Liver (tissue), 9 donors: ENCODE data around the gene RHEB. TPM values are rescaled to one million over a fixed set of nuclear protein-coding genes. Genes with fewer than 3 reads are reported as not detected.

Experiments
- DNase-seq: peaks from one replicate; pipeline ENCODE4 v3.0.0-alpha.2; 2017; ENCODE audit warnings: low spot score
- H3K27ac ChIP-seq, 2 donors: one replicate each; pipeline ENCODE4 v1.7.0; 2013; ENCODE audit warnings: inconsistent platforms in 2 of 2, low read length in 2 of 2, control low read depth in 1 of 2, low read depth in 1 of 2, mild to moderate bottlenecking in 1 of 2
- H3K27me3 ChIP-seq, 4 donors: one replicate each; pipeline versions ENCODE4 v1.6.1 to v1.7.0; 2013; ENCODE audit warnings: low read length in 3 of 4, inconsistent platforms in 1 of 4, mild to moderate bottlenecking in 1 of 4, moderate library complexity in 1 of 4; ENCODE audit not compliant: control insufficient read depth in 4 of 4, insufficient read depth in 4 of 4
- H3K36me3 ChIP-seq, 4 donors: one replicate each; pipeline versions ENCODE4 v1.6.1 to v1.7.0; 2013; ENCODE audit warnings: low read length in 3 of 4, mild to moderate bottlenecking in 3 of 4, low read depth in 1 of 4, moderate library complexity in 1 of 4; ENCODE audit not compliant: control insufficient read depth in 4 of 4, insufficient read depth in 3 of 4
- H3K4me1 ChIP-seq, 4 donors: one replicate each; pipeline versions ENCODE4 v1.6.1 to v1.7.0; 2013; ENCODE audit warnings: low read length in 3 of 4, mild to moderate bottlenecking in 3 of 4, moderate library complexity in 1 of 4; ENCODE audit not compliant: control insufficient read depth in 4 of 4, insufficient read depth in 4 of 4
- H3K4me3 ChIP-seq, 3 donors: one replicate each; pipeline versions ENCODE4 v1.6.1 to v1.7.0; 2013; ENCODE audit warnings: low read length in 3 of 3, control low read depth in 1 of 3, low read depth in 1 of 3, mild to moderate bottlenecking in 1 of 3
- H3K9ac ChIP-seq, 2 donors: one replicate each; pipeline ENCODE4 v1.7.0; 2013; ENCODE audit warnings: low read length in 2 of 2, mild to moderate bottlenecking in 2 of 2, moderate library complexity in 2 of 2, control low read depth in 1 of 2, low read depth in 1 of 2
- H3K9me3 ChIP-seq, 4 donors: one replicate each; pipeline versions ENCODE4 v1.6.1 to v1.7.0; 2013; ENCODE audit warnings: low read length in 3 of 4; ENCODE audit not compliant: control insufficient read depth in 4 of 4
- EGR1 ChIP-seq, 2 donors: IDR thresholded peaks; 2 replicates each; pipeline ENCODE4 v1.6.1; 2016 to 2018; ENCODE audit warnings: antibody characterized with exemption in 2 of 2, low read depth in 2 of 2
- FOXA1 ChIP-seq: IDR thresholded peaks from 2 replicates; pipeline ENCODE4 v1.6.1; 2016; ENCODE audit warnings: antibody characterized with exemption
- GABPA ChIP-seq, 2 donors: IDR thresholded peaks in 1 of 2; conservative IDR thresholded peaks in 1 of 2; 2 replicates each; pipeline ENCODE4 v1.6.1; 2016; ENCODE audit warnings: antibody characterized with exemption in 2 of 2, mild to moderate bottlenecking in 1 of 2, moderate library complexity in 1 of 2
- HNF4A ChIP-seq, 2 donors: conservative IDR thresholded peaks; 2 replicates each; pipeline ENCODE4 v1.6.1; 2016; ENCODE audit warnings: antibody characterized with exemption in 2 of 2, mild to moderate bottlenecking in 2 of 2
- HNF4G ChIP-seq: IDR thresholded peaks from 2 replicates; pipeline ENCODE4 v1.6.1; 2016; ENCODE audit warnings: antibody characterized with exemption
- JUND ChIP-seq, 2 donors: IDR thresholded peaks; 2 replicates each; pipeline ENCODE4 v1.6.1; 2016; ENCODE audit warnings: antibody characterized with exemption in 2 of 2
- NR2F2 ChIP-seq: IDR thresholded peaks from 2 replicates; pipeline ENCODE4 v1.6.1; 2016; ENCODE audit warnings: antibody characterized with exemption
- RAD21 ChIP-seq, 2 donors: IDR thresholded peaks; 2 replicates each; pipeline ENCODE4 v1.6.1; 2016; ENCODE audit warnings: antibody characterized with exemption in 2 of 2, mild to moderate bottlenecking in 2 of 2
- RXRA ChIP-seq, 2 donors: IDR thresholded peaks; 2 replicates each; pipeline ENCODE4 v1.6.1; 2017 to 2018; ENCODE audit warnings: antibody characterized with exemption in 2 of 2, mild to moderate bottlenecking in 1 of 2
- SP1 ChIP-seq: IDR thresholded peaks from 2 replicates; pipeline ENCODE4 v1.6.1; 2018; ENCODE audit warnings: antibody characterized with exemption, mild to moderate bottlenecking
- YY1 ChIP-seq: IDR thresholded peaks from 2 replicates; pipeline ENCODE4 v1.6.1; 2016; ENCODE audit warnings: antibody characterized with exemption, mild to moderate bottlenecking
- WGBS: extraction: QIAGEN DNeasy Blood & Tissue Kit; methylation state at CpG from one replicate; pipeline ENCODE4 v1.1.7; 2013; 5-methylcytosine and 5-hydroxymethylcytosine counted together
- polyA plus RNA-seq, 2 donors: library from polyadenylated mRNA; stranded (reverse) in 1 of 2; unstranded in 1 of 2; fragments of 200-250 nt in 1 of 2; fragments of >200 nt in 1 of 2; fragmentation: Nextera tagmentation in 1 of 2; extraction: Ambion mirVana in 1 of 2; gene quantifications; one replicate each; pipeline versions ENCODE4 v1.2.1 to v1.2.3, GENCODE V29; 2013 to 2015
- total RNA-seq, 2 donors: library from RNA; depleted of rRNA; stranded (reverse); fragments of >200 nt; gene quantifications; one replicate each; pipeline ENCODE4 v1.2.3, GENCODE V29; 2014
- TF ChIP-seq, protein P1 (sequence below): IDR thresholded peaks from 2 replicates; pipeline ENCODE4 v1.6.1; 2016; ENCODE audit warnings: antibody characterized with exemption
- TF ChIP-seq, protein P2 (sequence below): IDR thresholded peaks from 2 replicates; pipeline ENCODE4 v1.6.1; 2016; ENCODE audit warnings: antibody characterized with exemption
- TF ChIP-seq, protein P3 (sequence below): IDR thresholded peaks from 2 replicates; pipeline ENCODE4 v1.6.1; 2016; ENCODE audit warnings: antibody characterized with exemption, mild to moderate bottlenecking
- TF ChIP-seq, protein P4 (sequence below): IDR thresholded peaks from 2 replicates; pipeline ENCODE4 v1.6.1; 2016; ENCODE audit warnings: antibody characterized with exemption
- TF ChIP-seq, protein P5 (sequence below): fragments of 150-350 bp; IDR thresholded peaks from 2 replicates; pipeline ENCODE4 v1.5.1; 2017; ENCODE audit warnings: improper control_type of control experiment, low read depth, low read length; ENCODE audit not compliant: missing input control
- donor health status: healthy.
- donor health status: healthy.
- donor health status: healthy.
- donor health status: healthy.
- donor health status: healthy.

The RHEB gene
- total and polyA plus RNA-seq, 4 donors: 29.5 to 59.0 (median 36.5) TPM

DNA sequence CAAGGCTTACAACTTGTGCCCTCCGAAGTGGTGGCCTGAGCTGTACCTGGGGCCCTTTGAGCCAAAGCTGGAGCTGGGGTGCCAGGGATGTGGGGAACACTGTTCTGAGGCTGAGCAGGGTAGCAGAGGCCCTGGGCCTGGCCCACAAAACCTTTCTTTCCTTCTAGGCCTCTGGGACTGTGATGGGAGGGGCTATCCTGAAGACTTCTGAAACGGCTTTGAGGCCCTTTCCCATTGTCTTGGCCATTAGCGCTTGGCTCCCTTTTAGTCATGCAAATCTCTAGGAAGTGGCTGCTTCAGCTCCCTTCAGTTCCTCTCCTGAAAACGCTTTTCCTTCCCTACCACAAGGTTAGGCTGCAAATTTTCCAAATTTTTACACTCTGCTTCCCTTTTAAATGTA lies 62.9 kb downstream of the RHEB start (continued):
- TF ChIP-seq, protein P1, sequence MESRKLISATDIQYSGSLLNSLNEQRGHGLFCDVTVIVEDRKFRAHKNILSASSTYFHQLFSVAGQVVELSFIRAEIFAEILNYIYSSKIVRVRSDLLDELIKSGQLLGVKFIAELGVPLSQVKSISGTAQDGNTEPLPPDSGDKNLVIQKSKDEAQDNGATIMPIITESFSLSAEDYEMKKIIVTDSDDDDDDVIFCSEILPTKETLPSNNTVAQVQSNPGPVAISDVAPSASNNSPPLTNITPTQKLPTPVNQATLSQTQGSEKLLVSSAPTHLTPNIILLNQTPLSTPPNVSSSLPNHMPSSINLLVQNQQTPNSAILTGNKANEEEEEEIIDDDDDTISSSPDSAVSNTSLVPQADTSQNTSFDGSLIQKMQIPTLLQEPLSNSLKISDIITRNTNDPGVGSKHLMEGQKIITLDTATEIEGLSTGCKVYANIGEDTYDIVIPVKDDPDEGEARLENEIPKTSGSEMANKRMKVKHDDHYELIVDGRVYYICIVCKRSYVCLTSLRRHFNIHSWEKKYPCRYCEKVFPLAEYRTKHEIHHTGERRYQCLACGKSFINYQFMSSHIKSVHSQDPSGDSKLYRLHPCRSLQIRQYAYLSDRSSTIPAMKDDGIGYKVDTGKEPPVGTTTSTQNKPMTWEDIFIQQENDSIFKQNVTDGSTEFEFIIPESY: no peak
- TF ChIP-seq SP1: no peak
- no peak for TF ChIP-seq HNF4G

DNA sequence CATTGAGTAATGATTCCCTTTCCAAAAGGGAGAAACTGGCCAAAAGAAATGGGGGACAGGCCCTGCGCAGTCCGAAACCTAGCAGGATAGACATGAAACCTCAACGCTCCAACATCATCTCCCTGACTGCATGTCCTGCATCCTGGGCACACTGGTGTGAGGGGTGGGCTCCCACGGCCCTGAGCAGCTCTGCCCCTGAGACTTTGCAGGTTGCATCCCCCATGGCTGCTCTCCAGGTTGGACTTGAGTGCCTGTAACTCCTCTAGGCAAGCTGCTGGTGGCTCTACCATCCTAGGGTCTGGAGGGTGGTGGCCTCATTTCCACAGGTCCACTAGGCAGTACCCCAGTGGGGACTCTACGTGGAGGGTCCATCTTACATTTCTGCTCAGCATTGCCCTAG lies 63.4 kb downstream of the RHEB start:
- 97% methylated on average over 5 of the region's 5 CpGs for WGBS
- H3K9me3 ChIP-seq: no peaks in the 10 kb centered on the region
- no peak for DNase-seq
- peaks cover 0 to 12% (median 9%) of the 10 kb centered on the region in 4 donors for H3K4me1 ChIP-seq
- TF ChIP-seq HNF4G (no peak), FOXA1 (no peak), RAD21 (IDR thresholded peaks at IDR 0.05) (no peak), GABPA (IDR thresholded peaks at IDR 0.05 in 1 of 2, conservative IDR thresholded peaks at IDR 0.05 in 1 of 2) (no peak), EGR1 (IDR thresholded peaks at IDR 0.05; ENCODE audit: low read depth in 2 of 2) (no peak), RXRA (IDR thresholded peaks at IDR 0.05) (no peak), NR2F2 (no peak), HNF4A (conservative IDR thresholded peaks at IDR 0.05) (no peak), SP1 (no peak), JUND (IDR thresholded peaks at IDR 0.05) (no peak), YY1 (no peak)
- TF ChIP-seq, protein P2, sequence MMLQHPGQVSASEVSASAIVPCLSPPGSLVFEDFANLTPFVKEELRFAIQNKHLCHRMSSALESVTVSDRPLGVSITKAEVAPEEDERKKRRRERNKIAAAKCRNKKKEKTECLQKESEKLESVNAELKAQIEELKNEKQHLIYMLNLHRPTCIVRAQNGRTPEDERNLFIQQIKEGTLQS: no peak
- TF ChIP-seq, protein P3, sequence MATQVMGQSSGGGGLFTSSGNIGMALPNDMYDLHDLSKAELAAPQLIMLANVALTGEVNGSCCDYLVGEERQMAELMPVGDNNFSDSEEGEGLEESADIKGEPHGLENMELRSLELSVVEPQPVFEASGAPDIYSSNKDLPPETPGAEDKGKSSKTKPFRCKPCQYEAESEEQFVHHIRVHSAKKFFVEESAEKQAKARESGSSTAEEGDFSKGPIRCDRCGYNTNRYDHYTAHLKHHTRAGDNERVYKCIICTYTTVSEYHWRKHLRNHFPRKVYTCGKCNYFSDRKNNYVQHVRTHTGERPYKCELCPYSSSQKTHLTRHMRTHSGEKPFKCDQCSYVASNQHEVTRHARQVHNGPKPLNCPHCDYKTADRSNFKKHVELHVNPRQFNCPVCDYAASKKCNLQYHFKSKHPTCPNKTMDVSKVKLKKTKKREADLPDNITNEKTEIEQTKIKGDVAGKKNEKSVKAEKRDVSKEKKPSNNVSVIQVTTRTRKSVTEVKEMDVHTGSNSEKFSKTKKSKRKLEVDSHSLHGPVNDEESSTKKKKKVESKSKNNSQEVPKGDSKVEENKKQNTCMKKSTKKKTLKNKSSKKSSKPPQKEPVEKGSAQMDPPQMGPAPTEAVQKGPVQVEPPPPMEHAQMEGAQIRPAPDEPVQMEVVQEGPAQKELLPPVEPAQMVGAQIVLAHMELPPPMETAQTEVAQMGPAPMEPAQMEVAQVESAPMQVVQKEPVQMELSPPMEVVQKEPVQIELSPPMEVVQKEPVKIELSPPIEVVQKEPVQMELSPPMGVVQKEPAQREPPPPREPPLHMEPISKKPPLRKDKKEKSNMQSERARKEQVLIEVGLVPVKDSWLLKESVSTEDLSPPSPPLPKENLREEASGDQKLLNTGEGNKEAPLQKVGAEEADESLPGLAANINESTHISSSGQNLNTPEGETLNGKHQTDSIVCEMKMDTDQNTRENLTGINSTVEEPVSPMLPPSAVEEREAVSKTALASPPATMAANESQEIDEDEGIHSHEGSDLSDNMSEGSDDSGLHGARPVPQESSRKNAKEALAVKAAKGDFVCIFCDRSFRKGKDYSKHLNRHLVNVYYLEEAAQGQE: no peak
- TF ChIP-seq, protein P1: no peak
- TF ChIP-seq, protein P4, sequence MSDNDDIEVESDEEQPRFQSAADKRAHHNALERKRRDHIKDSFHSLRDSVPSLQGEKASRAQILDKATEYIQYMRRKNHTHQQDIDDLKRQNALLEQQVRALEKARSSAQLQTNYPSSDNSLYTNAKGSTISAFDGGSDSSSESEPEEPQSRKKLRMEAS: no peak
- TF ChIP-seq, protein P5, sequence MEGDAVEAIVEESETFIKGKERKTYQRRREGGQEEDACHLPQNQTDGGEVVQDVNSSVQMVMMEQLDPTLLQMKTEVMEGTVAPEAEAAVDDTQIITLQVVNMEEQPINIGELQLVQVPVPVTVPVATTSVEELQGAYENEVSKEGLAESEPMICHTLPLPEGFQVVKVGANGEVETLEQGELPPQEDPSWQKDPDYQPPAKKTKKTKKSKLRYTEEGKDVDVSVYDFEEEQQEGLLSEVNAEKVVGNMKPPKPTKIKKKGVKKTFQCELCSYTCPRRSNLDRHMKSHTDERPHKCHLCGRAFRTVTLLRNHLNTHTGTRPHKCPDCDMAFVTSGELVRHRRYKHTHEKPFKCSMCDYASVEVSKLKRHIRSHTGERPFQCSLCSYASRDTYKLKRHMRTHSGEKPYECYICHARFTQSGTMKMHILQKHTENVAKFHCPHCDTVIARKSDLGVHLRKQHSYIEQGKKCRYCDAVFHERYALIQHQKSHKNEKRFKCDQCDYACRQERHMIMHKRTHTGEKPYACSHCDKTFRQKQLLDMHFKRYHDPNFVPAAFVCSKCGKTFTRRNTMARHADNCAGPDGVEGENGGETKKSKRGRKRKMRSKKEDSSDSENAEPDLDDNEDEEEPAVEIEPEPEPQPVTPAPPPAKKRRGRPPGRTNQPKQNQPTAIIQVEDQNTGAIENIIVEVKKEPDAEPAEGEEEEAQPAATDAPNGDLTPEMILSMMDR: no peak
- no peak overlapping the region for H3K4me3 ChIP-seq
- no peak overlapping the region for H3K9ac ChIP-seq
- H3K36me3 ChIP-seq: no peaks in the 10 kb centered on the region
- H3K27ac ChIP-seq: no peak overlapping the region
- H3K27me3 ChIP-seq: no peaks in the 10 kb centered on the region
